Pancreas (tissue), 10 donors: ENCODE results near the gene ITPRID2. TPM values are rescaled to one million over a fixed set of nuclear protein-coding genes. Genes with fewer than 3 reads are reported as not detected.

Source experiments
- ATAC-seq, 4 donors: fragments of 200-7000 bp; cut with Tn5 transposase; one replicate each; pipeline versions ENCODE4 v1.8.0 to v1.9.1; 2020; ENCODE audit warnings: mild to moderate bottlenecking in 4 of 4, moderate library complexity in 4 of 4
- DNase-seq, 6 donors: peaks; one replicate each; pipeline ENCODE4 v3.0.0-alpha.2; 2020
- FAIRE-seq: peaks from 2 replicates; lab custom pipeline; 2012; peaks lifted over from hg19 to GRCh38; lab: Jason Lieb, UNC
- H3K27ac ChIP-seq, 4 donors: fragments of 200-600 bp; sonication (generic); 1 replicate in 3 of 4; 2 replicates in 1 of 4; pipeline versions ENCODE4 v1.5.0 to v1.8.0; 2020
- H3K27me3 ChIP-seq, 4 donors: fragments of 200-600 bp; one replicate each; pipeline ENCODE4 v1.8.0; 2021
- H3K36me3 ChIP-seq, 3 donors: fragments of 200-600 bp; sonication (generic) in 1 of 3; one replicate each; pipeline versions ENCODE4 v1.5.0 to v1.8.0; 2020 to 2021
- H3K4me1 ChIP-seq, 3 donors: fragments of 200-600 bp; one replicate each; pipeline ENCODE4 v1.8.0; 2021
- H3K4me3 ChIP-seq, 4 donors: fragments of 200-600 bp; sonication (generic) in 2 of 4; one replicate each; pipeline versions ENCODE4 v1.5.0 to v1.8.0; 2020 to 2021
- H3K9me3 ChIP-seq, 4 donors: fragments of 200-600 bp; one replicate each; pipeline ENCODE4 v1.8.0; 2021
- CTCF ChIP-seq, 4 donors: fragments of 200-600 bp; sonication (generic) in 3 of 4; IDR thresholded peaks; one replicate each; pipeline versions ENCODE4 v1.5.0 to v1.8.0; 2021; ENCODE audit warnings: antibody characterized with exemption in 4 of 4
- WGBS, 2 donors: extraction: QIAGEN DNeasy Blood & Tissue Kit; methylation state at CpG; one replicate each; pipeline ENCODE4 v1.1.7; 2013; 5-methylcytosine and 5-hydroxymethylcytosine counted together
- intact Hi-C, 3 donors: fragments of 100-400 bp; cut with DNase I; formaldehyde crosslinking; loops; one replicate each; pipeline versions ENCODE4 v1.11.1 to v1.14.2; 2022
- polyA plus RNA-seq, 2 donors: library from polyadenylated mRNA; stranded (reverse); fragments of 200-250 nt; gene quantifications; one replicate each; pipeline ENCODE4 v1.2.3, GENCODE V29; 2013
- total RNA-seq, 6 donors: library from RNA; stranded (reverse); fragmentation: NEBNext Ultra II Directional in 4 of 6; extraction: Animal tissue kit (Norgen Biotek cat#: 25700) in 4 of 6; gene quantifications; one replicate each; pipeline versions ENCODE4 v1.2.1 to v1.2.4, GENCODE V29; 2021 to 2023
- donor health status: healthy with polysubstance abuse.
- donor health status: DM: no; HTN: no; CAD: no; lungs with moderate emphysema.
- donor health status: DM: no; HTN: no; CAD: no.
- donor health status: control.
- donor health status: control.
- donor health status: Bipolar disorder and iron deficiency.
- donor health status: DM: yes; HTN: yes; CAD: no.
- donor health status: DM: no; HTN: no; CAD: no.
- donor health status: DM: no; HTN: no; CAD: no.
- donor health status: DM: yes; HTN: yes; CAD: no.

Gene ITPRID2
- total and polyA plus RNA-seq, 8 donors = 85.6 to 497 (median 328) TPM

- Histone ChIP-seq H3K9me3 (no peaks in the 10 kb centered on the region), H3K4me3 (no peak overlapping the region), H3K27ac (peak overlapping the region in 1 of 4 donors; percentile 15), H3K4me1 (peaks cover 32 to 40% (median 36%) of the 10 kb centered on the region in 3 donors), H3K36me3 (peaks cover 4 to 70% (median 44%) of the 10 kb centered on the region in 3 donors), H3K27me3 (no peaks in the 10 kb centered on the region)
- ATAC-seq (peak in 2 of 4 donors; percentile 20 to 23), FAIRE-seq (no peak), DNase-seq (no peak)
- intact Hi-C loops = no loop called here
- 47 to 52% methylated on average over 1 of the region's 1 CpG for WGBS, 2 donors
- TF ChIP-seq CTCF (IDR thresholded peaks at IDR 0.05) = no peak
Observed at GRCh38 chr2:181915102-181915501, 23.6 kb downstream of the ITPRID2 start.

GRCh38 chr2:181916726-181917718 is 25.5 kb downstream of the ITPRID2 start:
- FAIRE-seq = no peak

GRCh38 chr2:181918188-181918587 is 26.7 kb downstream of the ITPRID2 start:
- Histone ChIP-seq H3K4me3 (no peak overlapping the region), H3K27me3 (no peaks in the 10 kb centered on the region), H3K27ac (no peak overlapping the region), H3K4me1 (peaks cover 17 to 18% (median 18%) of the 10 kb centered on the region in 3 donors), H3K9me3 (no peaks in the 10 kb centered on the region), H3K36me3 (peaks cover 4 to 86% (median 54%) of the 10 kb centered on the region in 3 donors)
- DNase-seq (no peak), ATAC-seq (no peak), FAIRE-seq (no peak)
- no peak for TF ChIP-seq CTCF (IDR thresholded peaks at IDR 0.05)
- 47 to 52% methylated on average over 5 of the region's 5 CpGs for WGBS, 2 donors
- intact Hi-C loops = no loop called here

More at GRCh38 chr2:181916726-181917718, 25.5 kb downstream of the ITPRID2 start:
- peaks cover 18 to 27% (median 22%) of the 10 kb centered on the region in 3 donors for H3K4me1 ChIP-seq
- H3K36me3 ChIP-seq = peaks cover 4 to 86% (median 48%) of the 10 kb centered on the region in 3 donors
- H3K27me3 ChIP-seq = no peaks in the 10 kb centered on the region
- no peaks in the 10 kb centered on the region for H3K9me3 ChIP-seq
- H3K4me3 ChIP-seq = no peak overlapping the region
- TF ChIP-seq CTCF (IDR thresholded peaks at IDR 0.05) = no peak
- intact Hi-C loops = no loop called here
- peak overlapping the region in 1 of 4 donors; percentile 24 for H3K27ac ChIP-seq
- DNase-seq (no peak), ATAC-seq (peak in 3 of 4 donors; percentile 18 to 32 (median 26))
- 42 to 52% methylated on average over 5 of the region's 5 CpGs for WGBS, 2 donors

- Histone ChIP-seq H3K9me3 (no peaks in the 10 kb centered on the region), H3K27ac (no peak overlapping the region), H3K27me3 (no peaks in the 10 kb centered on the region), H3K36me3 (peaks cover 0 to 68% (median 34%) of the 10 kb centered on the region in 3 donors), H3K4me3 (peak overlapping the region in 2 of 4 donors; percentile 0 to 10), H3K4me1 (peaks cover 18 to 26% (median 22%) of the 10 kb centered on the region in 3 donors)
- WGBS, 2 donors = 30 to 32% methylated on average over 1 of the region's 1 CpG
- DNase-seq (no peak), ATAC-seq (no peak), FAIRE-seq (peak; percentile 56)
- intact Hi-C loops = no loop called here
- no peak for TF ChIP-seq CTCF (IDR thresholded peaks at IDR 0.05)
Observed at GRCh38 chr2:181923121-181923520, 31.6 kb downstream of the ITPRID2 start.
